Esophagus squamous epithelium (tissue), 5 donors: ENCODE data around the gene AMBN. TPM values are rescaled to one million over a fixed set of nuclear protein-coding genes. Genes with fewer than 3 reads are reported as not detected.
"Not testable (repeated sequence)": the region's sequence is repeated elsewhere in the genome, so short reads cannot be mapped to it uniquely, and the experiment has no call there.

Source experiments
- DNase-seq: peaks from one replicate; lab custom pipeline; 2025; lab: John Stamatoyannopoulos, UW
- H3K27ac ChIP-seq, 4 donors: fragments of 200-600 bp; sonication (generic); one replicate each; pipeline ENCODE4 v1.5.1; 2016 to 2019; ENCODE audit warnings: mild to moderate bottlenecking in 1 of 4
- H3K27me3 ChIP-seq, 4 donors: fragments of 200-600 bp; sonication (generic); 1 replicate in 3 of 4; 2 replicates in 1 of 4; pipeline versions ENCODE4 v1.5.1 to v1.6.0; 2017 to 2021; ENCODE audit warnings: antibody characterized with exemption in 1 of 4
- H3K36me3 ChIP-seq, 3 donors: fragments of 200-600 bp; sonication (generic); one replicate each; pipeline ENCODE4 v1.5.1; 2016 to 2019
- H3K4me1 ChIP-seq, 3 donors: fragments of 200-600 bp; sonication (generic); one replicate each; pipeline ENCODE4 v1.5.1; 2017 to 2019
- H3K4me3 ChIP-seq, 4 donors: fragments of 200-600 bp; sonication (generic); 1 replicate in 3 of 4; 2 replicates in 1 of 4; pipeline ENCODE4 v1.5.1; 2016 to 2019; ENCODE audit warnings: mild to moderate bottlenecking in 2 of 4, moderate library complexity in 1 of 4
- H3K9me3 ChIP-seq, 3 donors: fragments of 200-600 bp; sonication (generic); one replicate each; pipeline ENCODE4 v1.5.1; 2016 to 2019
- CTCF ChIP-seq, 6 experiments: fragments of 450-650 bp in 4 of 6; fragments of 200-600 bp in 2 of 6; sonication (generic) in 2 of 6; IDR thresholded peaks; one replicate each; pipeline ENCODE4 v1.5.1; 2016 to 2019; ENCODE audit warnings: antibody characterized with exemption in 6 of 6, mild to moderate bottlenecking in 4 of 6, moderate library complexity in 4 of 6
- POLR2A ChIP-seq, 4 donors: fragments of 450-650 bp; IDR thresholded peaks; one replicate each; pipeline ENCODE4 v1.6.1; 2017; ENCODE audit warnings: antibody characterized with exemption in 4 of 4, mild to moderate bottlenecking in 4 of 4, moderate library complexity in 3 of 4
- WGBS, 2 donors: methylation state at CpG; one replicate each; pipeline ENCODE4 v1.1.5; 2018; 5-methylcytosine and 5-hydroxymethylcytosine counted together
- intact Hi-C: fragments of 100-400 bp; cut with DNase I; formaldehyde crosslinking; loops from one replicate; pipeline ENCODE4 v1.15.0; 2022
- total RNA-seq, 4 donors: library from RNA; depleted of rRNA; stranded (reverse); fragments of >200 nt; gene quantifications; one replicate each; pipeline ENCODE4 v1.1.0, GENCODE V29; 2016
- donor health status: DM: yes; HTN: yes; CAD: no.

AMBN gene
- total RNA-seq, 4 donors from 2014 or later, result not detected

- H3K4me3 ChIP-seq, result no peak overlapping the region
- TF ChIP-seq CTCF (IDR thresholded peaks at IDR 0.05), result no peak
- no peak for TF ChIP-seq POLR2A (IDR thresholded peaks at IDR 0.05)
- intact Hi-C loops, result no loop called here
- H3K9me3 ChIP-seq, result no peaks in the 10 kb centered on the region
- 59 to 61% methylated on average over 2 of the region's 2 CpGs for WGBS, 2 donors
- H3K27ac ChIP-seq, result no peak overlapping the region
- H3K27me3 ChIP-seq, result no peaks in the 10 kb centered on the region
- DNase-seq, result no peak
- H3K4me1 ChIP-seq, result no peaks in the 10 kb centered on the region
- no peaks in the 10 kb centered on the region for H3K36me3 ChIP-seq
These were observed 48.1 kb downstream of the AMBN start for GRCh38 chr4:70640192-70640591.

- H3K27ac ChIP-seq, DNase-seq, H3K4me3 ChIP-seq, H3K9me3 ChIP-seq, H3K27me3 ChIP-seq, H3K4me1 ChIP-seq, H3K36me3 ChIP-seq: not testable (repeated sequence)
- intact Hi-C loops, result loop anchor here (10.0 kb wide), 1 partner anchor 374 kb away; no protein-coding TSS in a partner anchor
- WGBS, 2 donors, result 78 to 84% methylated on average over 4 of the region's 4 CpGs
These were observed 58.7 kb downstream of the AMBN start for GRCh38 chr4:70650741-70651140.

GRCh38 chr4:70651864-70652506 lies 59.9 kb downstream of the AMBN start:
- peak overlapping the region in 1 of 4 donors; percentile 26 for H3K4me3 ChIP-seq
- WGBS, 2 donors, result 0 to 11% methylated on average over 4 of the region's 4 CpGs
- H3K4me1 ChIP-seq, result no peaks in the 10 kb centered on the region
- no peaks in the 10 kb centered on the region for H3K36me3 ChIP-seq
- TF ChIP-seq CTCF (IDR thresholded peaks at IDR 0.05), result peak; percentile 15 to 69 (median 58)
- no peak for TF ChIP-seq POLR2A (IDR thresholded peaks at IDR 0.05)
- H3K27ac ChIP-seq, result no peak overlapping the region
- no peaks in the 10 kb centered on the region for H3K9me3 ChIP-seq
- H3K27me3 ChIP-seq, result no peaks in the 10 kb centered on the region
- no peak for DNase-seq
- intact Hi-C loops, result loop anchor here (10.0 kb wide), 1 partner anchor 373 kb away; no protein-coding TSS in a partner anchor

GRCh38 chr4:70654605-70655011 lies 62.6 kb downstream of the AMBN start:
- 59 to 67% methylated on average over 5 of the region's 5 CpGs for WGBS, 2 donors
- TF ChIP-seq POLR2A (IDR thresholded peaks at IDR 0.05) (no peak), CTCF (IDR thresholded peaks at IDR 0.05) (no peak)
- Histone ChIP-seq H3K9me3 (no peaks in the 10 kb centered on the region), H3K27me3 (no peaks in the 10 kb centered on the region), H3K4me1 (no peaks in the 10 kb centered on the region), H3K27ac (no peak overlapping the region), H3K36me3 (no peaks in the 10 kb centered on the region), H3K4me3 (no peak overlapping the region)
- DNase-seq, result no peak
- intact Hi-C loops, result loop anchor here (10.0 kb wide), 1 partner anchor 370 kb away; no protein-coding TSS in a partner anchor

Other genes starting within 250 kb of the AMBN start
- gene SMR3A, start 231.5 kb upstream of the AMBN start, total RNA-seq, result not detected
- not detected for gene SMR3B, start 209.1 kb upstream of the AMBN start, total RNA-seq
- not detected for gene OPRPN, start 194.3 kb upstream of the AMBN start, total RNA-seq
- not detected for gene MUC7, start 120.1 kb upstream of the AMBN start, total RNA-seq
- 1 to 10 TPM in 1 of 4 donors, under 1 TPM in 1, not detected in 2; 0.79 to 1.2 TPM for gene AMTN, start 73.7 kb upstream of the AMBN start, total RNA-seq
- gene ENAM, start 36.5 kb downstream of the AMBN start, total RNA-seq, result not detected
- 100 to 1,000 TPM in 1 of 4 donors, 10 to 100 TPM in 1, 1 to 10 TPM in 1, not detected in 1; 2.0 to 138 (median 29.0) TPM for gene JCHAIN, start 74.3 kb downstream of the AMBN start, total RNA-seq
- 10 to 100 TPM; 16.0 to 29.8 (median 24.4) TPM for gene UTP3, start 96.3 kb downstream of the AMBN start, total RNA-seq
- 10 to 100 TPM; 30.4 to 63.9 (median 42.4) TPM for gene RUFY3, start 129.7 kb downstream of the AMBN start, total RNA-seq
- 10 to 100 TPM; 33.4 to 59.5 (median 54.0) TPM for gene GRSF1, start 247.6 kb downstream of the AMBN start, total RNA-seq